HL-60 (cell line): ENCODE measurements around the gene SACS.

Experiments used
- DNase-seq, 2 experiments: peaks; one replicate each; pipeline ENCODE4 v3.0.0-alpha.2; 2010 to 2020; ENCODE audit warnings: low read depth in 1 of 2, low spot score in 1 of 2
- H3K27ac ChIP-seq: fragments of 250-450 bp; sonication (Bioruptor Pico); replicated peaks from 2 replicates; pipeline ENCODE4 v1.5.1; 2020; ENCODE audit warnings: mild to moderate bottlenecking, moderate library complexity
- H3K27me3 ChIP-seq: fragments of 250-450 bp; sonication (Bioruptor Pico); 2 replicates; pipeline ENCODE4 v1.5.1; 2021; ENCODE audit warnings: mild to moderate bottlenecking, moderate library complexity; ENCODE audit not compliant: insufficient read depth, poor library complexity, severe bottlenecking
- H3K4me3 ChIP-seq: replicated peaks from 2 replicates; pipeline ENCODE4 v1.5.1; 2011; ENCODE audit warnings: mild to moderate bottlenecking, control low read depth, low read length; ENCODE audit not compliant: insufficient read depth
- CTCF ChIP-seq: IDR thresholded peaks from one replicate; pipeline ENCODE4 v1.5.1; 2011; ENCODE audit warnings: low read length, control low read depth, inconsistent platforms; ENCODE audit not compliant: insufficient read depth
- GABPA ChIP-seq: IDR thresholded peaks from 2 replicates; pipeline ENCODE4 v1.6.1; 2012; ENCODE audit warnings: low read depth
- POLR2AphosphoS5 ChIP-seq: IDR thresholded peaks from 2 replicates; pipeline ENCODE4 v1.6.1; 2012; ENCODE audit warnings: low read depth
- REST ChIP-seq: IDR thresholded peaks from 2 replicates; pipeline ENCODE4 v1.6.1; 2012; ENCODE audit warnings: low read depth; ENCODE audit not compliant: insufficient replicate concordance
- SPI1 ChIP-seq: IDR thresholded peaks from 2 replicates; pipeline ENCODE4 v1.6.1; 2012; ENCODE audit warnings: low read depth, mild to moderate bottlenecking, borderline replicate concordance

The SACS gene

GRCh38 chr13:23350009-23350408 is 83.5 kb downstream of the SACS start:
- no peak overlapping the region for H3K4me3 ChIP-seq
- H3K27me3 ChIP-seq: no peaks in the 10 kb centered on the region
- DNase-seq: no peak
- H3K27ac ChIP-seq: no peak overlapping the region
- TF ChIP-seq REST: no peak
- TF ChIP-seq CTCF: no peak
- TF ChIP-seq POLR2AphosphoS5: no peak
- no peak for TF ChIP-seq SPI1
- TF ChIP-seq GABPA: no peak

- H3K27me3 ChIP-seq: no peaks in the 10 kb centered on the region
- DNase-seq: no peak
- TF ChIP-seq REST (no peak), CTCF (no peak), SPI1 (no peak), GABPA (no peak), POLR2AphosphoS5 (no peak)
- H3K27ac ChIP-seq: no peak overlapping the region
- H3K4me3 ChIP-seq: no peak overlapping the region
These were observed 84.2 kb downstream of the SACS start for GRCh38 chr13:23349161-23349897.

GRCh38 chr13:23348262-23349127 is 85.0 kb downstream of the SACS start:
- no peaks in the 10 kb centered on the region for H3K27me3 ChIP-seq
- no peak for TF ChIP-seq CTCF
- TF ChIP-seq SPI1: no peak
- TF ChIP-seq POLR2AphosphoS5: no peak
- TF ChIP-seq GABPA: no peak
- no peak for TF ChIP-seq REST
- H3K27ac ChIP-seq: no peak overlapping the region
- no peak for DNase-seq
- no peak overlapping the region for H3K4me3 ChIP-seq
